Testis (tissue), 2 donors: ENCODE data around the gene ALG3.

ENCODE experiments used
- CTCF ChIP-seq, 3 experiments: fragments of 450-650 bp in 2 of 3; fragments of 200-600 bp in 1 of 3; sonication (generic) in 1 of 3; IDR thresholded peaks; one replicate each; pipeline ENCODE4 v1.5.1; 2016 to 2019; ENCODE audit warnings: antibody characterized with exemption in 3 of 3, mild to moderate bottlenecking in 2 of 3, moderate library complexity in 1 of 3
- POLR2A ChIP-seq: fragments of 450-650 bp; IDR thresholded peaks from one replicate; pipeline ENCODE4 v1.6.1; 2017; ENCODE audit warnings: antibody characterized with exemption, mild to moderate bottlenecking, moderate library complexity

- TF ChIP-seq CTCF (IDR thresholded peaks at IDR 0.05) = peak; percentile 68 to 92 (median 79)
- no peak for TF ChIP-seq POLR2A
Observed at GRCh38 chr3:184250167-184250828, 1.5 kb upstream of the ALG3 start.
